Esophagus muscularis mucosa (tissue), 4 donors: ENCODE results near the gene CCDC184.

Source experiments
- CTCF ChIP-seq, 3 experiments: fragments of 200-600 bp in 2 of 3; fragments of 450-650 bp in 1 of 3; sonication (generic) in 2 of 3; IDR thresholded peaks; one replicate each; pipeline ENCODE4 v1.5.1; 2017 to 2019; ENCODE audit warnings: antibody characterized with exemption in 3 of 3, mild to moderate bottlenecking in 2 of 3, moderate library complexity in 1 of 3
- EP300 ChIP-seq: sonication (generic); formaldehyde crosslinking; IDR thresholded peaks from one replicate; pipeline ENCODE4 v1.6.1; 2017; ENCODE audit warnings: antibody characterized with exemption
- POLR2A ChIP-seq: fragments of 450-650 bp; IDR thresholded peaks from one replicate; pipeline ENCODE4 v1.6.1; 2017; ENCODE audit warnings: antibody characterized with exemption, moderate library complexity, mild to moderate bottlenecking, low read depth
- POLR2AphosphoS5 ChIP-seq, 2 donors: sonication (generic); formaldehyde crosslinking; IDR thresholded peaks; one replicate each; pipeline ENCODE4 v1.6.1; 2017; ENCODE audit warnings: antibody characterized with exemption in 2 of 2

DNA sequence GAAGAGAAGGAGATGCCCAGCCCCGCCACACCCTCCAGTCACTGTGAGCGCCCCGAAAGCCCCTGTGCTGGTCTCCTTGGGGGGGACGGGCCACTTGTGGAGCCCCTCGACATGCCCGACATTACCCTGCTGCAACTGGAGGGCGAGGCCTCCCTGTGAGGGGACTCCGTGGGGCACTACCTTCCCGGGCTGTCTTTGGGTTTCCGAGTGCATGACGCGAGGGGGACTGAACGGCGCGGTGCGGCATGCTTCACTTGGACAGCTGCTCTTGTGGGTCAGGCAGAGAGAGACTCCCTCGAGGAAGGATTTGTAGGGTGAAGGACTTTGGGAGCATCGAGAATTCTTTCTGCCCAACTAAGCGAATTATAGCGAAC, 1.1 kb downstream of the CCDC184 start:
- no peak for TF ChIP-seq POLR2A
- TF ChIP-seq CTCF (IDR thresholded peaks at IDR 0.05), result no peak
- TF ChIP-seq POLR2AphosphoS5 (IDR thresholded peaks at IDR 0.05), result no peak
- no peak for TF ChIP-seq EP300
